Suppressor macrophage treated with lipopolysaccharide for 1 hour (primary cell): ENCODE data around the gene PPTC7.

Experiments used
- DNase-seq, 3 donors: peaks; one replicate each; pipeline ENCODE4 v3.0.0-alpha.2; 2020 to 2022

PPTC7 gene

DNA sequence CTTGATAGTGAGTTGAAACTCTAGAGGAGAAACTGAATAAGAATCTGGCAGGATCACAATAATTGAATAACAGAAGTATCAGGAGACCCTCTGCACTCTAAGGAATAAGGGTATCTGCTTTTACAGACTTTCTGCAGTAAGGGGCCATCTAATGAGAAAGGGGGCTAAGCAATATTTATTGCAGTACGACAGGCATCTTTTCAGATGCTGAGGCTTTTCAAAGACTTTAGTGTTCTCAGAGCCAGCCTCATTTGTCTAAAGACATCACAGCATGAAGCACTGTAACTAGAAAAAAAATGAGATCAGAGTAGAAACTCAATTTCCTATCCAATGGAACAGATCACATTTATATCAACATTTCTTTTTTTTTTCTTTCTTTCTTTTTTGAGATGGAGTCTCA is 22.2 kb downstream of the PPTC7 start:
- no peak for DNase-seq

DNA sequence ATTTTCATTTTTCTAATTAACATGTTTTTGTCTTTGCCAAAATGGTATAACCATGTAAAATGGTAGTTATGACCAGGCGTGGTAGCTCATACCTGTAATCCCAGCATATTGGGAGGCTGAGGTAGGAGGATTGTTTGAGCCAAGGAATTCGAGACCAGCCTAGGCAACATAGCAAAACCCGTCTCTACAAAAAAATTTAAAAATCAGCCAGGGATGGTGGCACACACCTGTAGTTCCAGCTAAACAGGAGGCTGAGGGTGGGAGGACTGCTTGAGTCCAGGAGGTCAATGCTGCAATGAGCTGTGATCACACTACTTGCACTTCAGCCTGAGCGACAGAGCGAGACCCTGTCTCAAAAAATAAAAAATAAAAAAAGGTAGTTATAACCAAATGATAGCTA is 23.1 kb downstream of the PPTC7 start:
- DNase-seq, result no peak

DNA sequence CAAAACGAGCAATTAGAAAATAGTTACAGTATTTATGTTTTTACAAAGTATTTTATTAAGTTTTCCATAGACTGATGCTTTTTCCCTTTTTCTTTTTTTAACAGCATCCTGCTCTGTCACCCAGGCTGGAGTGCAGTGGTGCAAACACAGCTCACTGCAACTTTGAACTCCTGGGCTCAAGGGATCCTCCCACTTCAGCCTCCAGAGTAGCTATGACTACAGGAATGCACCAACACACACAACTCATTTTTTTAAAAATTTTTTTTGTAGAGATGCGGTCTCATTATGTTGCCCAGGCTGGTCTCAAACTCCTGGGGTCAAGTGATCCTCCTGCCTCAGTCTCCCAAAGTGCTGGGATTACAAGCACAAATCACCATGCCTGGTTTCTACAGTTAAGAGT is 24.2 kb downstream of the PPTC7 start:
- peak in 1 of 3 donors; percentile 11 for DNase-seq

DNA sequence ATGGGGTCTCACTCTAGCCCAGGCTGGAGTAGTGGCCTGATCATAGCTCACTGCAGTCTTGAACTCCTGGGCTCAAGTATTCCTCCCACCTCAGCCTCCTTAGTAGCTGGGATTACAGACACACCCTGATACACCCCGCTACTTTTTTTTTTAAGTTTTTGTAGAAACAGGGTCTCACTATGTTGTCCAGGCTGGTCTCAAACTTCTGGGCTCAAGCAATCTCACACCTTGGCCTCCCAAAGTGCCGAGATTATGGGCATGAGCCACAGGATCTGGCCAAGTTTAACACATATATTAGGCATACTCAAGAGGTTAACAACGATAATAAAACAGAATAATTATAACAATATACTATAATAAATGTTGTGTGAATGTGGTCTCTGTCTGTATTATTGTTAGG is 25.8 kb downstream of the PPTC7 start:
- no peak for DNase-seq

DNA sequence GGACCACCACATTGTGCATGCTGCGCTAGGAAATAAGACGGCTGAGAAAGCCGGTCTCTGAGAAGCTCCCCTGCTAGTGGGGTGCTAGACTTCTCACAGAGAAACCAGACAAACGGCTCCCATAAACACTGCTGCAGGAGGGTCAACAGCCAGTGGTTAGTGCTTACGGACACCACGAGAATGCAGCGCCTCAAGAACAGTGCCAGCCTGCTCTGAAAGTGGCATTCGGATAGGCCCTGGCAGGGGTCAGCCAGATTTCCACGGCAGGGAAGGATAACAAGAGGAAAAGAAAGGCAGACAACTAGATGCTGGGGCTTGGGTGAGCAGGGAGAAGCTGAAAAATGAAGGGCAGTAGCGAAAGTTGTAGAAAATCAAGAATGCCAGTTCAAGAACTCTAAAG is 26.4 kb downstream of the PPTC7 start:
- DNase-seq, result no peak

DNA sequence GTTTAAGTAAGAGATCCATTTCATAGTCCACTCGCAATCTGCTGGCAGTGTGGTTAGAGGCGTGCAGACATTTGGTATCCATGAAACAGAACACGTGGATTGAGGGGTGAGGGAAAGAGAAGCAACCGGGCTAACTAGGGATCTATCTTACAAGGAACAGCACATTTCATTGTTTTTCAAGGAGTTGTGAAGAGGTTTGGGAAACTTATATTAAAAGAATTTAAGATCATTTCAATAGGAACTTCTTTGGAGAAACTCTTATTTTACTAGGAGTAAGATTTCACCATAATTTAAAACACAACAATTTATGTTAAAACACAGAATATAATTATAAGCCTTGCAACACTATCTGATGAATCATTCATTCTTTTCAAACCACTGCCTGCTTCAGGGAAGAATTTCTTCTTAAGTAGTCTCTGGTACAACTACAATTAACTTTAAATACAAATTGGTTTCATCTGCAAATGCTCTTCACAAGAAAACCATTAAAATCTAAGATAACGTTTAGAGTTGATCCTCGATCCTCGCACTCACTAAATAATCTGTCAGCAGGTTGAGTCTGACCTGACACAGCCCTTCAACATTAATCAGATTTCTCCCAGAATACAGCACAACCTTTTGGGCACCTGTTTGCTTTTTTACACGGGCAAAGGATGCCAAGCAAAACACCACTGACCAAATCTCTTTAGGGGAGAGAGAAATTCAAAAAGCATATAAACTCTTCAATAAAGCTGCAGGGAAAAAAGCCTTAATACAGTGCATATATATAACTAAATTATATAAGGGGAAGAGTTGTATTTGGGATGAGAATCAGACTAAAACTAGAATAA is 27.3 kb downstream of the PPTC7 start:
- DNase-seq, result peak in 2 of 3 donors; percentile 37 to 45

DNA sequence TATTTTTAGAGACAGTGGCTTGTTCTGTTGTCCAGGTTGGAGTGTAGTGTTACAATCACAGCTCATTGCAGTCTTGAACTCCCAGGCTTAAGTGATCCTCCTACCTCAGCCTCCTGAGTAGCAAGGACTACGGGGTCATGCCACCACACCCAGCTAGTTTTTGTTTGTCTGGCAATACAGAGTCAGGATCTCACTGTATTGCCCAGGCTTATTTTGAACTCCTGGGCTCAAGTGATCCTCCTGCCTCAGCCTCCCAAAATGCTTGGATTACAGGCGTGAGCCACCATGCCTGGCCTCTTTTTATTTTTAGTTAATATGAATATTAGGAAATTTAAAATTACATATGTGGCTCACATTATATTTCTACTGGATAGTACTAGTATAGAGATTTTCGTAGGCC is 28.9 kb downstream of the PPTC7 start:
- peak in 1 of 3 donors; percentile 14 for DNase-seq

DNA sequence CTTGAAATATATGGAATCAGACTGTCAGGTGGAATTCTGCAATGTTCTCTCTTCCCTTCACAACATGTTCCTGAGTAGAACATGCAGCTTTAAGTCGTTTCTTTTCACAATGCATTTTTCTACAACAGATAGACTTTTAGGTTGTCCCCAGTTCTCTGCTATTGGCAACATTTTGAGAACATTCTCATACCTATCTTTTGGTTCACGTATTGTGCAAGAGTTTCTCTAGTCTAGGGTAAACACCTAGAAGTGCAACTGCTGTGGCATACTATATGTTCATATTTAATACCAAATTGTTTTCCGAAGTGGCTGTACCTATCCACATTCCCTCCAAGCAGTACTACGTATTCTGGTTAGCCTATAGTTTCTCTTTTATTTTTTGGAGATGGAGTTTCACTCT is 32.1 kb downstream of the PPTC7 start:
- no peak for DNase-seq

DNA sequence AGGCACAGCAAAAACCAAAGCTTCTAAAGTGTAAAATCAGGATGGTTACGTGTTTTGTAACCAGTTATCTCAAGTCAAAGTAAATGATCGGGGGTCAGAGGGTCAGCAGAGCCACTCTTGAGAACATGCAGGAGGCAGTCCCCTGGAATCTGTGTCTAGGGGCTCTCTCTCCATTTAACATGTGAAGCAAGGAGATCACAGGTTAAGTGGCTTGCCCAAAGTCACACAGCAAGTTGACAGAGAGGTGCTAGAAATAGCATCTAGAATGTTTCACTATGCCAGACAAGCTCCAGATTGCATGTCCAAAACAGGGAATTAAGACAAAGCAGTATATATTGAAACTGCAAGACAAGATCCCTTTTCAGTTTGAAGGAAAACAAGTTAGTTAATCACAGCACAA is 33.4 kb downstream of the PPTC7 start:
- no peak for DNase-seq

DNA sequence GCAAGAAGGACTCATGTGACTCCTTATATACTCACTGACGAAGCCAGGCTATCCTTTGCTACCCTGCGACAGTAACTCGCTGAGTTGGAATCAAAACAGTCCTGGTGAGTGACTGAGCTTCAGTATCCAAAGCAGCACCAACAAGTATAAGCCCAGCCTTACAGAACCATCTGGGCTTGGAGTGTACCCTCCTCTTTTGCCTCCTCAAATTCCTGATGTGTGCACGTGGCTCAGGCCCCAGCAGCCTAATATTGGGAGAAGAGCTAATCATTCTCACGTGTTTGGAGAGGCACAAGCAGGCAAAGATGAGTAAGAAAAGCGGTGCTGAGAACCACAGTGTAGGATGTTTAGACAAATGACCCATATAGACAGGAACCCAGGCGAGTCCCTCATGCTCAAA is 34.4 kb downstream of the PPTC7 start:
- no peak for DNase-seq

DNA sequence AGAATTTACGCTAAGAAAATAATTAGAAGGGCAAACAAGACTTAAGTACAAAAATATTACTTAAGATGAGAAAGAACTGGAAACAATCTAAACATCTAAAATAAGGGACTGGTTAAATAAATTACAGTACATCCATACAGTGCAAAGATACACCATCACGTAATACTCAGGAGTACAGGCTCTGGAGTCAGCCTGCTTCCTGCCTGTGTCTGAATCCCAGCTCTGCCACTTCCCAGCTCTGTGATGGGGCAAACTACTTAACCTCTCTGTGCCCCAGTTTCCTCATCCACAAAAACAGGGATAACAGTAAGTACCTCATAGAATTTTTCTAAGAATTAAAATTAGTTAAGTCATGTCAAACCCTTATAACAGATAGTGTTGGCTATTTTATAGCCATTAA is 36.0 kb downstream of the PPTC7 start:
- no peak for DNase-seq

DNA sequence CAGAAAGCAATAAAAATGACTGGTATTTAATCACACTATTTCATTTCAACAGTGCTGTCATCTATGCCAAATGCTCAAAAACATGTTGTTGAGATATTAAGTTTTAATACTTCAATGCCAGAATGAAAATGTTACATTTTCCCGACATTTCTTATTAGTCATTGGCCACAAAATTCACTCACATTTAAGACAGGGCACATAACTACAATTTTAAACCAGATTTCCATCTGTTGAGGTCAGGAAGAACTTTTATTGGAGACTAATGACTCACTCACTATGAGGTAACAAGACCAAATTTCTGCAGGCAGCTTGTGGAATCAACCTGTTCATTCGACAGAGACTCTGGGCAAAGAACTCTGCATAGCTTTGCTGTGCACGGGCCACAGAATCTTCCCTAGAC is 36.8 kb downstream of the PPTC7 start:
- peak in 2 of 3 donors; percentile 46 to 55 for DNase-seq

DNA sequence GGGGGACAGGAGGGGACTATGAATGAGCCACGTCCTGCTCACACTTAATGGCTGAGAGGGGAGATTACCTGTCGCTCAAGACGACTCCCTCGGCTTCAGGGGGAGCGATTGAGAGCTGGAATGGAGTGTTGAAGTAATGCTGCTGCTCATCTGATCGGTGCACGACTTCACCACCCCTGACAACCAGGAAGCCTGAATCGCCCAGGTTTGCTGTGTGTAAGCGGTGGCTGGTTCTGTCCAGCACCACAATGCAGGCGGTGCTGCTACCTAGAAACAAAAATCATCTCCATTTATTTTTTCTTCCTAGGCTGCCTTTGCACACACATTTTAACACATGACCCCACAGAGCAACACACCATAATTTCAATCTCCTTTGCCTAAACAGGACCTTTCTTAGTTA is 37.3 kb downstream of the PPTC7 start:
- no peak for DNase-seq

DNA sequence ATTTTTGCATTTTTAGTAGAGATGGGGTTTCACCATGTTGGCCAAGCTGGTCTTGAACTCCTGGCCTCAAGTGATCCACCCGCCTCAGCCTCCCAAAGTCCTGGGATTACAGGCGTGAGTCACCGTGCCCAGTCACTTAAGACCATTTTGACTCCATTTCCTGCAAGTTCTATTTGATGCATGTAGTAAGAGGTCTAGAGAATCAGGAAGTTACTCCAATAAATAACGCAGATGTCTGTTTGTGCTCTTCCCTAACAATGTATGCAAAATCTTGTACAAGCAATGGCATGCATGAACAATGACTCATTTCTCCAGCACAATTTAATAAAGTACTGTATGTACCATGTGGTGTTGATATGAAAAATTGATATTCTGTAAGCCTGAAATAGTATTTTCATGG is 37.9 kb downstream of the PPTC7 start:
- peak; percentile 67 to 93 (median 78) for DNase-seq

DNA sequence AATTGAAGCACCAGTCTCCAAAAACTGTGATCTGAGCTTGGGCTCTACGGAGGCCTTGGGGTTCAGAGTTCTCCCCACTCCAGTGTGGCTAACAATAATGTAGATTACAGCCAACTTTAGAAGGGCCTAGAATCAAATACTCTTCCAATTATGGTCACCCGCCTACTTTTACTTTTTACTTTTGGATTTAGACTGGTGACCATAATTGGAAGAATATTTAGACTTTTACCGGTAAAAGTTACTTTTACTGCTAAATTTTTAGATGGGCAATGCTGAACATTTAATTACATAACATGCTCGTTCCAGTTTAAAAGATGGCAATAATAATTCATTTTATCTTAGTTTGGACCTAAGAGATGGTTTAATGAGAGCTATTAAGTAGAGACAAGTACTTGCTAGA is 39.2 kb downstream of the PPTC7 start:
- DNase-seq, result no peak

DNA sequence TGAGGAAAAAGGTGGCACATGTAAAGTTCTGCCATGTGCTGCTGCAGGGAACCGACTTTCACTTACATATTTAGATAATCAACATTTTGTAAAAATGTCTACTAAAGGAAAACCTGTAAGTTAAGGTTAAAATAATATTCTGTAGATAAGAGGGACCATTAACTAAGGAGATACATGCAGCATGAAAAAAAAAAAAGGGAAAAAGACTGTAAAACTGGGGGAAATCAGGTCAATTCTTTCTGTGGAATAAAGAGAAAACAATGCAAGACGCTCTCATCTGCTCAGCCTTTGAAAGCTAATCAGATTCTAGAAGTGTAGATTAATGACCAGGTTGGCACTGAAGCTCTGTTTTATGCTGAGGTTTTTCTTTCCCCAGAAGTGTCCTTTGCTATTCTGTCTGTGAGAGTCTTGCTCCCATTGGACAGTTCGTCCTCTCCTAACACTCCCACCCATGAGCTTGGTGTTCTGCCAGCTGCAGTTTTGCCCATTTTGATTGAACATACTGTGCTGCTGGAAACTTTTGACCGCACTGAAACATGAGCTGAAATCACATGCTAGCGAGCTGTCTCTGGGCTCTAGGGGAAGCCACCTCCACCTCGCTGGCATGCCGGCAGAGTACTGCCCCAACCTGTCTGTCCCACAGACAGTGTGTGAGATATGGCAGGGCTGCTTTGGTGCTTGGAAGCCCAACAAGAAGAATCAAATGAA is 39.7 kb downstream of the PPTC7 start:
- DNase-seq, result no peak

DNA sequence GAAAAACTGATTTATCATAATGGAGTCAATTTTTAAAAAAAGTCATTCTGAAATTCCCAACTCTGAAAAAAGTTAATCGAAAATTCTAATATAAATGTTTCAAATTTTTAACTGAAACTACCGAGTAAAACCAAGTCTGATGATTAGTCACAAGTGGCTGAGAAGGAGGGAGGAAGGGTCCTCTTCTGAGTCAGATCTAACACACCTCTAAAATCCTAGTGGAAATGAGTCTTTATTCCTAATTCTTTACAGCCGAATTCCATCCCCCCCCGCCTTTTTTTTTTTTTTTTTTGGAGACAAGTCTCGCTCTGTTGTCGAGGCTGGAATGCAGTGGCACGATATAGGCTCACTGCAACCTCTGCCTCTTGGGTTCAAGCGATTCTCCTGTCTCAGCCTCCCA is 43.1 kb downstream of the PPTC7 start:
- DNase-seq, result no peak

DNA sequence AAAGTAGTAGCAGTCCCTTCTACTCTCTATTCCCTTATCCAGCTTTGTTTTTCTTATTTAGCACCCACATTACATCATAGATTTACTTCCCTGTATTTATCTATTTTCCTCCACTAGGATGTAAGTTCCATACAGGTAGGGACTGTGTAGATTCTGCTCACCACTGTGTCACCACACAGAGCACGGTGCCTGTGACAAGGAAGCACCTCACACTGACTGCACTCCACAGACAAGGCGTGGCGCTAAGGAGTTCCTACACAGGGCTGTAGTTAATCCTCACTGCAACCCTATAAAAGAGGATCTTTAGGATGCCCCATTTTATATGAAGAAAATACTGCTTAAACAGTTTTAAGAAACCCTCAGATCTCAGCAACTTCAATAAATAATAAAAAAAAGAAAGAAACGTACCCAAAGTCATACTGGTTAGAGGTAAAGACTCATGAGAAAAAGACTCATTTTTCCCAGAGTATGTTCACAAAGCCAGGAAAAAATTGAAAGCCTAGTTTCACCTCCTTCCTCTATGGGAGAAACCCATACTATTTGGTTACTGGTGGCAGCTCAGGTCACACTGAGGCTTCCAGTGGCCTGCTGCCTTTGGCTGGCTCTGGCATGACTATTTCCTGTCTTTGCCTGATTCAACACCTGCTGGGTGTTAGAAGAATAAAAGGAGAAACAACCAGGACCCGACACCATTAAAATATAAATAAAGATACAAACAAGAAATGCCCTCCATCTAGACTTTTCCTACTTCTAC is 44.1 kb downstream of the PPTC7 start:
- no peak for DNase-seq

DNA sequence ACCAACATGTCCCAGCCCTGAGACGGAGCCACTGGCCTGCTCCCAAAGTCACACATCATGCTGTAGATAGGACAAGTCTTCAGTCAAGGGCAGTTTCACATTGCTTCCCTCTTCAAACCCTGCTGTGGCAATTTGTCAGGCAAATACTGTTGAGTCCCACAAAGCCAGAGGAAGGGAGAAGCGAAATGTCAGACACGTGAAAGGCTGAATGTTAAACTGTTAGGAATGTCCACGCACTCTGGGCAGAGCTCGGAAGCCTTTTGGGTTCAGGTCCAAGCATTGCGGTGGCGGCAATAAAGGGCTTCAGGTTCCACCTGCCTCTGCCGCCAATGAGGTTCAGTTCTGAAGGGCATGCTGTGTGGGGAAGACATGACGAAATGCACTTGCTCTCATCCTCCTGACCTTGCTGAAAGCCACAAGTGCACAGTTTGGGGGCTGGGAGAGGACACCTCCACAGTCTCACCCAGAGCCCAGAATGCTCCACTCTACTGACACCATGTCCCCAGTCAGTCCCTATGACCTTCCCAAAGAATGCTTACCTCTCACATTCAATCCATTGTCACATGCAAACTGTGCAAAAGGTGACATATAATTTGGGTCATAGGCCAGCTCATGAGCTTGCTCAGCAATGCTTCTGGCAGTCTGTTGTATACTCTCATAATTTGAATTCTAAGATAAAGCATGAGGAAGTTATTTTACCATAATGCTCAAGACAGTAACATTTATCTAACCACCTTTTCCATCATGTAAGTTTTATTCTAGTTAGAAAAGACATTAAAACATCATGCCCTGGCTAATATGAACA is 45.3 kb downstream of the PPTC7 start:
- DNase-seq, result no peak

DNA sequence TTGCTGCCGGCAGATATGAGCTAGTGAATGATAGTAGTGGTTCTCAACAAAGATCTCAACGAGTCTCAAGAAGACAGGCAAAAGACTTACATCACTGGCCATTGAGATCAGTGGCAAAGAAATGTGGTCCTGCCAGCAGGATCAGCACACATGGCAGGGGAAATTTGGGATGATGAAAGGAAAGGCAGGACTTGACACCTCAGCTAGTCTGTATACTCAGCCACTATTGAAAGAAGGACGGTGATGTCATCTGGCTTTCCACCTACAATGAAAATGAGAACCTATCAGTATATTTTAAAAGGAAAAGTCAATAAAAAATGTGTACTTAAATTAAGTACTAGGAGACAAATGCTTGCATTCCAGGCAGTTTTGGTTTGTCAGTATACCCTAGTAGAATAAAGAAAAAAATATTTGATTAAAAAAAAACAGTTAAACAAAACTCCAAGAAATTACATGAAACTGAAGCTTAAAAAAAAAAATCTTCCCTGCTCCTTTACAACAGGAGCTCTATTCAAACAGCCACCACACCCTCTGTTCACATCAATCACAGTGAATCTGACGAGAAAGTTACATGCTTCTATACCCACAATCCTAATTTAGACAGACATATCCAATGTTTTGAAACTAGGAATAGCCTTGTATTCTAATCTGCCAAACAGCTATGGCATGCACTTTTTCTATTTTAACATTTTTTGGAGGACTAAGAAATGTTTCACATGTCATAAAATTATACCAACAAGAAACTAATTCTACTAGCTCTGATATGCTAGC is 46.1 kb downstream of the PPTC7 start:
- peak; percentile 31 to 48 (median 44) for DNase-seq

DNA sequence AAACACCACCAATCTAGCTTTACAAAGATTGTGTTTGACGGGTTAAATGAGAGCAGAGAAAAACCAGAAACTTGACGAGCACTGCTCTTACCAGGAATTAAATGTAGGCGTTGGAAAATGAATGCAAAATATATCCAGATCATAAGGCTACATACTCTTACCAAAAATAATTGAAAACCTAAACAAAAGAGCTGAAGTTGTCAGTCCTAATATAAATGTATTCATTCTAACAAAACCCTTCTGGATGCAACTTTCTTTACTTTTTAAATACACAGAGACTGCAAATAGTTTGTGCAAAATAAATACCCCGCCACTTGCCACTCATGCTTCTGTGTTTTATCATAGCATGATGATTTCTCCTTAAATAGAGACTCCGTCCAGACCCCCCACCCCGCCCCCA is 48.3 kb downstream of the PPTC7 start:
- DNase-seq, result no peak

DNA sequence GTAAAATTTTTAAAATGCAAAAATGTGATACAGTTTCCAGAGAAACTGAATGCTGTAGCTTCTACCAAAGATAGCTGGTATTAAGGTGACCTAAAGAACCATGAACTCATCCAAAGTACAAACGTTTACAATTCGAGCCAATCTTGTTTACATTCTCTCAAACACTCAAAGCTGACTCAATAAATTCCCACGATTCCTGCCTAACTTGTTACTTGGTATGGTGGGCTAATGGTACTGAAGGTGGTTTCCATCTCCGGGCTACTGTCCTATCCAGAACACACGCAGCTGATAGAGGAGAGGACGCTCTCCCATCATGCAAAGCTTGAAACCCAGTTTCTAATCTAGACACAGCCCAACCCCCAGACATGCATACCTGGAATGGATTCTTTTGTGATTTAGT is 49.5 kb downstream of the PPTC7 start:
- DNase-seq, result no peak
